Progenitor cell of endocrine pancreas (in vitro differentiated cells): ENCODE data around the gene RBL1. TPM values are rescaled to one million over a fixed set of nuclear protein-coding genes. Genes with fewer than 3 reads are reported as not detected.
"Not testable (repeated sequence)": the region's sequence is repeated elsewhere in the genome, so short reads cannot be mapped to it uniquely, and the experiment has no call there.

Source experiments
- DNase-seq: peaks from one replicate; pipeline ENCODE4 v3.0.0; 2021; ENCODE audit warnings: low spot score; ENCODE audit not compliant: unreplicated experiment
- H3K27ac Mint-ChIP-seq: 2 replicates; pipeline ENCODE4 v1.8.0; 2021; ENCODE audit warnings: mild to moderate bottlenecking, moderate library complexity, mixed read lengths
- H3K27me3 Mint-ChIP-seq: 2 replicates; pipeline ENCODE4 v1.8.0; 2021; ENCODE audit warnings: mixed read lengths
- H3K36me3 Mint-ChIP-seq: 2 replicates; pipeline ENCODE4 v1.8.0; 2022; ENCODE audit warnings: mixed read lengths; ENCODE audit not compliant: insufficient read depth
- H3K4me1 Mint-ChIP-seq: 2 replicates; pipeline ENCODE4 v1.8.0; 2021; ENCODE audit warnings: low read depth, mixed read lengths
- H3K4me3 Mint-ChIP-seq: 2 replicates; pipeline ENCODE4 v1.8.0; 2021; ENCODE audit warnings: low read depth, mild to moderate bottlenecking, moderate library complexity, mixed read lengths
- H3K9me3 Mint-ChIP-seq: 2 replicates; pipeline ENCODE4 v1.8.0; 2021; ENCODE audit warnings: low read depth, mixed read lengths
- total RNA-seq: library from RNA; stranded (reverse); gene quantifications from 2 replicates; pipeline ENCODE4 v1.2.1, GENCODE V29; 2021
- TF ChIP-seq, protein P1 (sequence below): fragments of 200-600 bp; sonication (generic); IDR thresholded peaks from one replicate; pipeline ENCODE4 v1.5.0; 2021; ENCODE audit warnings: antibody characterized with exemption, mild to moderate bottlenecking; ENCODE audit not compliant: unreplicated experiment

RBL1 gene
- total RNA-seq, 1 donor from 2014 or later = 13.3 TPM

DNA sequence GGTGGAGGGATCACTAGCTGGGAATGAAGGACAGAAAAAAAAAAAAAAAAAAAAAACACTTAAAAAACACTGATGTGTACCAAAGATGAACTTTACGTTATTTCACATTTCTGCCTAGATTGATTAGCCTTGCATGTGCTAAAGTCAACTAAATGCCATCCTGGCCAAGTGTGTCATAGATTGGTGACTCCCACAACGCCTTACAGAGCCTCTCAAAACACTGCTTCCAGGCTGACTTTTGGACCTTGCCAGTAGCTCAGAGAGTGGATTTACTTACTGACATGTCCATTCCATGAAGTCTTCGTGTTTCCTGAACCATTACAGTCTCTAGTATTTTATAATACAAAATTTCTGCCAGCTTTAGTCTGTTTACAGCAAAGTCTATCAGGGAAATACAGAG, 40.5 kb downstream of the RBL1 start:
- Mint-ChIP-seq H3K4me1 (no peaks in the 10 kb centered on the region), H3K27me3 (no peaks in the 10 kb centered on the region), H3K36me3 (peaks cover 37% of the 10 kb centered on the region), H3K4me3 (no peak overlapping the region), H3K9me3 (no peaks in the 10 kb centered on the region), H3K27ac (no peak overlapping the region)
- TF ChIP-seq, protein P1, sequence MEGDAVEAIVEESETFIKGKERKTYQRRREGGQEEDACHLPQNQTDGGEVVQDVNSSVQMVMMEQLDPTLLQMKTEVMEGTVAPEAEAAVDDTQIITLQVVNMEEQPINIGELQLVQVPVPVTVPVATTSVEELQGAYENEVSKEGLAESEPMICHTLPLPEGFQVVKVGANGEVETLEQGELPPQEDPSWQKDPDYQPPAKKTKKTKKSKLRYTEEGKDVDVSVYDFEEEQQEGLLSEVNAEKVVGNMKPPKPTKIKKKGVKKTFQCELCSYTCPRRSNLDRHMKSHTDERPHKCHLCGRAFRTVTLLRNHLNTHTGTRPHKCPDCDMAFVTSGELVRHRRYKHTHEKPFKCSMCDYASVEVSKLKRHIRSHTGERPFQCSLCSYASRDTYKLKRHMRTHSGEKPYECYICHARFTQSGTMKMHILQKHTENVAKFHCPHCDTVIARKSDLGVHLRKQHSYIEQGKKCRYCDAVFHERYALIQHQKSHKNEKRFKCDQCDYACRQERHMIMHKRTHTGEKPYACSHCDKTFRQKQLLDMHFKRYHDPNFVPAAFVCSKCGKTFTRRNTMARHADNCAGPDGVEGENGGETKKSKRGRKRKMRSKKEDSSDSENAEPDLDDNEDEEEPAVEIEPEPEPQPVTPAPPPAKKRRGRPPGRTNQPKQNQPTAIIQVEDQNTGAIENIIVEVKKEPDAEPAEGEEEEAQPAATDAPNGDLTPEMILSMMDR = no peak
- DNase-seq = no peak

DNA sequence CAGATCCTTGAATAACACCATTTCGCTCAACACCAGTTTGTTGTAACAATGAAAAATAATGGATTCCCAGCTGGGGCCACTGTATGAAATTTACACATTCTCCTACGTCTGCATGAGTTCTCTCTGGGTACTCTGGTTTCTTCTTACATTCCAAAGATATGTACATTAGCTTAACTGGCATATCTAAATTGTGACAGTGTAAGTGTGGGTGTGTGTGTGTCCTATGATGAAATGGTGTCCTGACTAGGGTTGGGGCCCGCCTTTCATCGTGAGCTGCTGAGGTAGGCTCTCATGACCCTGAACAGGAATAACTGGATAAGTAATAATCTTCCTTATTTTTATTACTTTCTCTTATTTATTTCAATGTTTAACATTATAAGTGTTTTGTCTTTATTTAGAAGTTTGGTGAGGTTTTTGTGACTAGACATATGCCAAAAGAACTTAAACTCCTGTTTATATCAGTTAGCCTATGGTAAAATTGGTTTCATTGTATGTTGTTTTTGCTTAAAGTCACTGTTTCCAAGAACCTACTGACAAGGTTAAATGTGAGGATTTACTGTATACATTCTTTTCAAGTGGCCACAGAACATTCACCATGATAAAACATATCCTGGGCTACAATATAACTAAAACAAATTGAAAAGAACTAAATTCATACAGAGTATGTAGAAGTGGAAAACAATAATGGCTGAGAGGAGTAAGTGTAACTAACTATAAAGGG, 42.4 kb downstream of the RBL1 start:
- no peak overlapping the region for H3K27ac Mint-ChIP-seq
- TF ChIP-seq, protein P1 = no peak
- peaks cover 38% of the 10 kb centered on the region for H3K36me3 Mint-ChIP-seq
- no peak for DNase-seq
- H3K27me3 Mint-ChIP-seq = no peaks in the 10 kb centered on the region
- H3K9me3 Mint-ChIP-seq = no peaks in the 10 kb centered on the region
- H3K4me3 Mint-ChIP-seq = no peak overlapping the region
- no peaks in the 10 kb centered on the region for H3K4me1 Mint-ChIP-seq

DNA sequence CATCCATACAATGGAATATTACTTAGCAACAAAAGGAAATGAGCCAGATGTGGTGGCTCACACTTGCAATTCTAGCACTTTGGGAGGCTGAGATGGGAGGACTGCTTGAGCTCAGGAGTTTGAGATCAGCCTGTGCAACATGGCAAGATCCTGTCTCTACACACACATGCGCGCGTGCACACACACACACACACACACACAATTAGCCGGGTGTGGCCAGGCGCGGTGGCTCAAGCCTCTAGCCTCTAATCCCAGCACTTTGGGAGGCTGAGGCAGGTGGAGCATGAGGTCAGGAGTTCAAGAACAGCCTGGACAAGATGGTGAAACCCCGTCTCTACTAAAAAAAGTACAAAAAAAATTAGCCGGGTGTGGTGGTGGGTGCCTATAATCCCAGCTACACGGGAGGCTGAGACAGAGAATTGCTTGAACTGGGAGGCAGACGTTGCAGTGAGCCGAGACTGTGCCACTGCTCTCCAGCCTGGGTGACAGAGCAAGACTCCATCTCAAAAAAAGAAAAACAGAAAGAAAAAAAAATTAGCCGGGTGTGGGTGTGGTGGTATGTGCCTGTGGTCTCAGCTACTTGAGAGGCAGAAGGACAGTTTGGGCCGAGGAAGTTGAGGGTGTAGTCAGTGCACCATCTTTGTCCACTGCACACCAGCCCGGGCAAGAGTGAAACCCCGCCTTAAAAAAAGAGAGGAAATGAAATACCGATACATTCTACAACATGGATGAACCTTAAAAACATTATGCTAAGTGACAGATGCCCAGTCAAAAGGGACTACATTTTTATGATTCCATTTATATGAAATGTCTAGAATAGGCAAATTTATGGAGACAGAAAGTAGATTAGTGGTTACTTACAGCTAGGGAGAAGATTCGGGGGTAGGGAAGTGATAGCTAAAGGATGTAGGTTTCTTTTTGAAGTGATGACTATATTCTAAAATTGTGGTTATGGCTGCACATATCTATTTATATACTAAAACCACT, 52.5 kb downstream of the RBL1 start:
- peaks cover 4% of the 10 kb centered on the region for H3K9me3 Mint-ChIP-seq
- H3K4me1 Mint-ChIP-seq = no peaks in the 10 kb centered on the region
- no peak overlapping the region for H3K4me3 Mint-ChIP-seq
- TF ChIP-seq, protein P1 = no peak
- H3K27ac Mint-ChIP-seq = no peak overlapping the region
- DNase-seq = no peak
- H3K27me3 Mint-ChIP-seq = no peaks in the 10 kb centered on the region
- peaks cover 41% of the 10 kb centered on the region for H3K36me3 Mint-ChIP-seq

DNA sequence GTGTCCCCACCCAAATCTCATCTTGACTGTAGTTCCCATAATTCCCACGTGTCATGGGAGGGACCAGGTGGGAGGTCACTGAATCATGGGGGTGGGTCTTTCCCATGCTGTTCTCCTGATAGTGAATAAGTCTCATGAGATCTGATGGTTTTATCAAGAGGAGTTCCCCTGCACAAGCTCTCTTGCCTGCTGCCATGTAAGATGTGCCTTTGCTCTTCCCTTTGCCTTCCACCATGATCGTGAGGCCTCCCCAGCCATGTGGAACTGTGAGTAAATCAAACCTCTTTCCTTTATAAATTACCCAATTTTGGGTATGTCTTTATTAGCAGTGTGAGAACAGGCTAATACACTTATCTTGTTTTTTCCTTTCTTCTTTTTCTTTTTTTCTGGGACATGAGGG, 56.4 kb downstream of the RBL1 start:
- H3K4me3 Mint-ChIP-seq, H3K9me3 Mint-ChIP-seq, DNase-seq, H3K4me1 Mint-ChIP-seq, H3K27me3 Mint-ChIP-seq, H3K27ac Mint-ChIP-seq: not testable (repeated sequence)
- H3K36me3 Mint-ChIP-seq = peaks cover 37% of the 10 kb centered on the region

DNA sequence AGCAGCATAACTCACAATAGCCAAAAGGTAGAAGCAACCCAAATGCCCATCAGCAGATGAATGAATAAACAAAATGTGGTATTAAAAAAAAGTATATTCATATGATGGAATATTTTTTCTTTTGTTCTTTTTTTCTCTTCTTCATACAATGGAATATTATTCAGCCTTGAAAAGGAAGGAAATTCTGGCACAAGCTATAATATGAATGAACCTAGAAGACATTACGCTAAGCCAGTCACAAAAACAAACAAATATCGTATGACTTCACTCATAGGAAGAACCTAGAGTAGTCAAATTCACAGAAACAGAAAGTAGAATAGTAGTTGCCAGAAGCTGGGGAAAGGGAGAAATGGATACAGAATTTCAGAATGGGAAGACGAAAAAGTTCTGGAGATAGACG, 63.7 kb downstream of the RBL1 start:
- Mint-ChIP-seq H3K27ac (no peak overlapping the region), H3K36me3 (peaks cover 43% of the 10 kb centered on the region)
- TF ChIP-seq, protein P1 = no peak

More for the DNA sequence above, 63.7 kb downstream of the RBL1 start:
- Mint-ChIP-seq H3K4me1 (no peaks in the 10 kb centered on the region), H3K27me3 (no peaks in the 10 kb centered on the region), H3K4me3 (no peak overlapping the region), H3K9me3 (peaks cover 15% of the 10 kb centered on the region)
- DNase-seq = no peak
